GM21576 (cell line): ENCODE results near the gene IFNK.

Experiments
- ATAC-seq: cut with Tn5 transposase; IDR thresholded peaks from one replicate; pipeline ENCODE4 v1.9.1; 2021; ENCODE audit warnings: mild to moderate bottlenecking, moderate library complexity; ENCODE audit not compliant: unreplicated experiment

The IFNK gene

GRCh38 chr9:27537027-27537435 is 12.9 kb downstream of the IFNK start:
- no peak for ATAC-seq

GRCh38 chr9:27537756-27538155 is 13.7 kb downstream of the IFNK start:
- no peak for ATAC-seq

- no peak for ATAC-seq
Measured at GRCh38 chr9:27538647-27539046, 14.6 kb downstream of the IFNK start.

- ATAC-seq = no peak
Measured at GRCh38 chr9:27539479-27540441, 15.7 kb downstream of the IFNK start.

- ATAC-seq = no peak
Measured at GRCh38 chr9:27540502-27540901, 16.4 kb downstream of the IFNK start.

- no peak for ATAC-seq
Measured at GRCh38 chr9:27541740-27542139, 17.6 kb downstream of the IFNK start.

GRCh38 chr9:27542508-27542907 is 18.4 kb downstream of the IFNK start:
- ATAC-seq = no peak

GRCh38 chr9:27545471-27545870 is 21.4 kb downstream of the IFNK start:
- ATAC-seq = no peak

- no peak for ATAC-seq
Measured at GRCh38 chr9:27548055-27548741, 24.1 kb downstream of the IFNK start.

- ATAC-seq = no peak
Measured at GRCh38 chr9:27549196-27549755, 25.2 kb downstream of the IFNK start.

- no peak for ATAC-seq
Measured at GRCh38 chr9:27554712-27555111, 30.6 kb downstream of the IFNK start.

- no peak for ATAC-seq
Measured at GRCh38 chr9:27556470-27556869, 32.4 kb downstream of the IFNK start.

- no peak for ATAC-seq
Measured at GRCh38 chr9:27558307-27558706, 34.2 kb downstream of the IFNK start.

- ATAC-seq = no peak
Measured at GRCh38 chr9:27560457-27560856, 36.4 kb downstream of the IFNK start.

GRCh38 chr9:27561685-27562084 is 37.6 kb downstream of the IFNK start:
- ATAC-seq = peak; percentile 60

GRCh38 chr9:27563738-27564430 is 39.8 kb downstream of the IFNK start:
- ATAC-seq = no peak

- ATAC-seq = peak; percentile 45
Measured at GRCh38 chr9:27564670-27565069, 40.6 kb downstream of the IFNK start.

- ATAC-seq = no peak
Measured at GRCh38 chr9:27565696-27566095, 41.6 kb downstream of the IFNK start.

GRCh38 chr9:27566118-27566517 is 42.0 kb downstream of the IFNK start:
- ATAC-seq = no peak

GRCh38 chr9:27569406-27569805 is 45.3 kb downstream of the IFNK start:
- no peak for ATAC-seq

GRCh38 chr9:27571011-27571410 is 46.9 kb downstream of the IFNK start:
- ATAC-seq = no peak
